ENCODE measurements around the gene INPP4A.

GRCh38 chr2:98558852-98559530 lies 114.3 kb downstream of the INPP4A start:
- TF ChIP-seq CTCF (IDR thresholded peaks at IDR 0.05) (no peak), EP300 (IDR thresholded peaks at IDR 0.05) (no peak), POLR2AphosphoS5 (IDR thresholded peaks at IDR 0.05) (no peak)
